Heart left ventricle (tissue), 13 donors: ENCODE data around the gene TMEM250.

Experiments
- CTCF ChIP-seq, 12 donors: fragments of 200-600 bp; sonication (generic) in 4 of 12; IDR thresholded peaks; one replicate each; pipeline versions ENCODE4 v1.5.0 to v1.8.0; 2018 to 2022; ENCODE audit warnings: antibody characterized with exemption in 12 of 12, mild to moderate bottlenecking in 5 of 12
- POLR2A ChIP-seq, 2 donors: fragments of 450-650 bp; IDR thresholded peaks; one replicate each; pipeline ENCODE4 v1.6.1; 2017; ENCODE audit warnings: antibody characterized with exemption in 2 of 2, mild to moderate bottlenecking in 2 of 2, moderate library complexity in 2 of 2
- donor health status: ischemic (EF 13 %, LVEDD 7.1; RV severe dilation, severe dysfunction).
- donor health status: DM: no; HTN: yes; CAD: no.
- donor health status: DM: no; HTN: no; CAD: no.
- donor health status: ischemic (EF 25% LVEDD 6.9; RV normal size, moderate dysfunction).
- donor health status: ischemic (EF 25% LVEDD 5.7; RV mildly dilated, moderate dysfunction).
- donor health status: ischemic (EF 35%, LVEDD 5.7; RV mildly dilated, moderate dysfunction).
- donor health status: nonischemic (EF 11% LVEDD 7.7; RV severe dilation, severe dysfunction).
- donor health status: DM: yes; HTN: yes; CAD: no.
- donor health status: PGD.
- donor health status: ischemic (EF 29% LVEDD 5.4; RV normal size, mild dysfunction).
- donor health status: nonischemic (EF 23%, LVEDD 6.1; RV moderate dilation, normal function).

GRCh38 chr9:136077491-136077890, 41.2 kb downstream of the TMEM250 start:
- TF ChIP-seq POLR2A (IDR thresholded peaks at IDR 0.05) (no peak), CTCF (IDR thresholded peaks at IDR 0.05) (no peak)
